ENCODE data around the gene CCDC30.

DNA sequence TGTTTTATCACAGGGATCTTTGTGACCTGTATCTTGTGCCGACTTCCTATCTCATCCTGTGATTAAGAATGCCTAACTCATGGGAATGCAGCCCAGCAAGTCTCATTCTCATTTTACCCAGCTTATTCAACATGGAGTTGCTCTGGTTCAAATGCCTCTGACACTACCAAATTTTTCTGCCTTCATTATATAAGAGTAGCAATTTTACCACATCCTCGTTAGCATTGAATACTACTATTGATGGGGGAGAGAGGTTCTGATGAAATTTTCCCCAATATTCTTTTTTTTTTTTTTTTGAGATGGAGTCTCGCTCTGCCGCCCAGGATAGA lies 150.7 kb downstream of the CCDC30 start:
- TF ChIP-seq, protein P1, sequence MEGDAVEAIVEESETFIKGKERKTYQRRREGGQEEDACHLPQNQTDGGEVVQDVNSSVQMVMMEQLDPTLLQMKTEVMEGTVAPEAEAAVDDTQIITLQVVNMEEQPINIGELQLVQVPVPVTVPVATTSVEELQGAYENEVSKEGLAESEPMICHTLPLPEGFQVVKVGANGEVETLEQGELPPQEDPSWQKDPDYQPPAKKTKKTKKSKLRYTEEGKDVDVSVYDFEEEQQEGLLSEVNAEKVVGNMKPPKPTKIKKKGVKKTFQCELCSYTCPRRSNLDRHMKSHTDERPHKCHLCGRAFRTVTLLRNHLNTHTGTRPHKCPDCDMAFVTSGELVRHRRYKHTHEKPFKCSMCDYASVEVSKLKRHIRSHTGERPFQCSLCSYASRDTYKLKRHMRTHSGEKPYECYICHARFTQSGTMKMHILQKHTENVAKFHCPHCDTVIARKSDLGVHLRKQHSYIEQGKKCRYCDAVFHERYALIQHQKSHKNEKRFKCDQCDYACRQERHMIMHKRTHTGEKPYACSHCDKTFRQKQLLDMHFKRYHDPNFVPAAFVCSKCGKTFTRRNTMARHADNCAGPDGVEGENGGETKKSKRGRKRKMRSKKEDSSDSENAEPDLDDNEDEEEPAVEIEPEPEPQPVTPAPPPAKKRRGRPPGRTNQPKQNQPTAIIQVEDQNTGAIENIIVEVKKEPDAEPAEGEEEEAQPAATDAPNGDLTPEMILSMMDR (IDR thresholded peaks at IDR 0.05): no peak
- TF ChIP-seq POLR2AphosphoS5 (IDR thresholded peaks at IDR 0.05) (no peak), POLR2A (IDR thresholded peaks at IDR 0.05) (no peak)

All from transverse colon (tissue), 4 donors.